Activated CD4-positive, alpha-beta memory T cell treated with anti-CD3 and anti-CD28 coated beads, Interleukin-2, amount 10 ng/mL, durations not matched to agents 7 days and 5 days (primary cell): ENCODE measurements around the gene CAPN9. TPM values are rescaled to one million over a fixed set of nuclear protein-coding genes. Genes with fewer than 3 reads are reported as not detected.

Source experiments
- CTCF ChIA-PET: fragments of 350-600 bp; sonication (Branson Sonifier 250); formaldehyde crosslinking; loops from one replicate; lab custom pipeline; 2021; ENCODE audit warnings: antibody characterized with exemption, inconsistent platforms; lab: Charles Lee
- POLR2A ChIA-PET: fragments of 350-600 bp; sonication (Branson Sonifier 250); formaldehyde crosslinking; loops from one replicate; lab custom pipeline; 2021; ENCODE audit warnings: antibody characterized with exemption; lab: Charles Lee
- DNase-seq: peaks from one replicate; pipeline ENCODE4 v3.0.0-alpha.2; 2020
- H3K27ac Mint-ChIP-seq: one replicate; pipeline ENCODE4 v1.8.0; 2021; ENCODE audit warnings: mild to moderate bottlenecking, mixed read lengths
- H3K27me3 Mint-ChIP-seq: one replicate; pipeline ENCODE4 v1.8.0; 2021; ENCODE audit warnings: mixed read lengths
- H3K36me3 Mint-ChIP-seq: one replicate; pipeline ENCODE4 v1.8.0; 2021; ENCODE audit warnings: low read depth, mixed read lengths
- H3K4me1 Mint-ChIP-seq: one replicate; pipeline ENCODE4 v1.8.0; 2021; ENCODE audit warnings: mixed read lengths
- H3K4me3 Mint-ChIP-seq: one replicate; pipeline ENCODE4 v1.8.0; 2021; ENCODE audit warnings: mild to moderate bottlenecking, mixed read lengths
- H3K9me3 Mint-ChIP-seq: one replicate; pipeline ENCODE4 v1.8.0; 2021; ENCODE audit warnings: mixed read lengths
- total RNA-seq, 2 experiments: library from RNA; stranded (reverse); gene quantifications; one replicate each; pipeline ENCODE4 v1.2.3, GENCODE V29; 2021

CAPN9 gene
- total RNA-seq, 2 experiments from 2014 or later, result not detected

DNA sequence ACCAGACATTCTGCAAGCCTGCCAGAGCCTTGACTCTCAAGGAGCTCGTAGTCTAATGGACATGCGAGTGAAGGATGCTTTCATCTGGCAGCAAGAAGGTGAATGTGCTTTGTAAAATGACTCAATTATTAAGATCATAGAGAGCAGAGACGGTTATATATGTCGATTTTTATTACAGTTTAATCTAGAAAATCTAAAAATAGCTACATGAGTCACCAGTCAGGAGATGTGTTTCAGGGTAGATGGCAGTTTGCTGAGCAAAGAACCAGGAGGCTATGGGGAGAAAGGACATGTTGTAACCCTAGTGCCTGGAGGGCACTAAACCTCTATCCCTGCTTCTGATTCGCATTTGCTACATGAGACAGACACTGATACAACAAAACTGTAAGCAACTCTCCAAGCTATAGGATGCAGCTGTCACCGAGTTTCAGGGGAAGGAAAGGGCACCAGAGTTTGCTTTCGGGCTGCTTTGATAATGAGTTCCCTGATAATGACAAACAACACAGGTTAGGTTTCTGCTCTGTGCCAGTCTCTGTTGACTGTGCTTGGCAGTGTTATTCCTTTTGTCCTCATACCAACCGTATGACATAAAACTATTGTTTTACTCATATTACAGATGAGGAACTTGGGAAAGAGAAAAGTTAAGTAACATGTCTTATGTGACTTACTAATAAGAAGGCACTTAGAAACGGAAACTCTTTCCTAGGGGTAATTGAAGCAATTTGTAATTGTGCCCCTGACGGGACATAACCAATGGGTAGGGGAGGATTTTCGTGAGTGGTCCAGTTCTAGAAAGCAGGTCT lies 77.9 kb downstream of the CAPN9 start:
- ChIA-PET POLR2A (no interaction called here), CTCF (interaction anchor here (0.6 kb wide), 1 partner anchor 783 kb away, joined by 3 read pairs; no protein-coding TSS in a partner anchor)

DNA sequence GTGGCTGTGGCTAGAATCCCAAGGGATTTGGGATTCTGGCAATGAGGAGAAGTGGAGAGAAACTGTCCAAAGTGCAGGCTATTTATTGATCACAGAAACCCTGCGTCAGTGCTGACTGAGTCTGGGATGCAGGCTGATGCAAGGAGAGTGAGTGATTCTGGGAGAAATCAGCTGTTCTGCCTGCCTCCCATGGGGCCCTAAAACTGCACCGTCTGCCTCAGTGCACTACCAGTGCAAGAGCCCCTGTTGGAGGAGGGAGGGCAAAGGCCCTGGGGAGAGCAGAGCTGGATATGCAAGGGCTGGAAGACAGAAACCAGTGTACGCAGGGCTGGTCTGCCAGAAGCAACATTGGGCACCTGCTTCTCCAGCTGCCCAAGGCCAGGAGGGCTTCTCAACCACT lies 78.6 kb downstream of the CAPN9 start:
- Mint-ChIP-seq H3K9me3 (no peaks in the 10 kb centered on the region), H3K27me3 (no peaks in the 10 kb centered on the region), H3K4me3 (no peak overlapping the region), H3K36me3 (no peaks in the 10 kb centered on the region), H3K4me1 (no peaks in the 10 kb centered on the region), H3K27ac (no peak overlapping the region)
- CTCF ChIA-PET, result no interaction called here
- POLR2A ChIA-PET, result no interaction called here
- no peak for DNase-seq

More for the DNA sequence above, 77.9 kb downstream of the CAPN9 start:
- Mint-ChIP-seq H3K9me3 (no peaks in the 10 kb centered on the region), H3K4me1 (no peaks in the 10 kb centered on the region), H3K4me3 (no peak overlapping the region), H3K27ac (no peak overlapping the region), H3K36me3 (no peaks in the 10 kb centered on the region), H3K27me3 (no peaks in the 10 kb centered on the region)
- DNase-seq, result no peak

DNA sequence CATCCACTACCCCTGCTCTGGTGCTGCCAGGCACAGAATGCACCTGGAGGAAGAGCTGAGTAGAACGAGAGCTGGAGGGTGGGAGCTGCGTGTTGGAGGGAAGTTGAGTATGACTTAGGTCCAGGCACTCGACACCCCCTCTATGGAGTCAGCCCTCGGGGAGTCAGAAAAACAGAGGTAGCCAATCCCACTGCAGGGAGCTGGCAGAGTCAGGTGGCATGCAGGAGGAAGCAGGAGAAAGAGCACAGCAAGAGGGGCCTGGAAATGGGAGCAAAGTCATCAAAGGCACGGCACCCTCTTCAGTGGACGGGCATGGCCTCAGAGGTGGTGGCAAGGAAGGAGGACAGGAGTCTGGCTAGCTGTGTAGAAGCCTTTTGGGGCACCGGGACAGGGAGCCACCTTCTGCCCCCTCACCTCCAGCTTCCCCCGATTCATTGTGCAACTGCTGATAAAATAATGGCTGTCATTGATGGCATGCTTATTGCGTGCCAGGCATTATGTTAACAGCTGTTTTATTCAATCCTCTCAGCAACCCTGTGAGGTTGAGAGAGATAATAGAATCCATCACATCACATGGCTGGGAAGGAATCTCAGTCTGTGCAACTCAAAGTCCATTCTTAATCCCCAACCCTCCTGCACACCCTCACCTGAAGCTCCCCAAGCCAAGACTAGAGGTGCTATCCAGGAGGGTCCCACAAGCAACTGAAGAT lies 79.1 kb downstream of the CAPN9 start:
- Mint-ChIP-seq H3K4me1 (no peaks in the 10 kb centered on the region), H3K27me3 (no peaks in the 10 kb centered on the region), H3K9me3 (no peaks in the 10 kb centered on the region), H3K27ac (no peak overlapping the region), H3K4me3 (no peak overlapping the region), H3K36me3 (no peaks in the 10 kb centered on the region)
- ChIA-PET CTCF (no interaction called here), POLR2A (no interaction called here)
- DNase-seq, result no peak

DNA sequence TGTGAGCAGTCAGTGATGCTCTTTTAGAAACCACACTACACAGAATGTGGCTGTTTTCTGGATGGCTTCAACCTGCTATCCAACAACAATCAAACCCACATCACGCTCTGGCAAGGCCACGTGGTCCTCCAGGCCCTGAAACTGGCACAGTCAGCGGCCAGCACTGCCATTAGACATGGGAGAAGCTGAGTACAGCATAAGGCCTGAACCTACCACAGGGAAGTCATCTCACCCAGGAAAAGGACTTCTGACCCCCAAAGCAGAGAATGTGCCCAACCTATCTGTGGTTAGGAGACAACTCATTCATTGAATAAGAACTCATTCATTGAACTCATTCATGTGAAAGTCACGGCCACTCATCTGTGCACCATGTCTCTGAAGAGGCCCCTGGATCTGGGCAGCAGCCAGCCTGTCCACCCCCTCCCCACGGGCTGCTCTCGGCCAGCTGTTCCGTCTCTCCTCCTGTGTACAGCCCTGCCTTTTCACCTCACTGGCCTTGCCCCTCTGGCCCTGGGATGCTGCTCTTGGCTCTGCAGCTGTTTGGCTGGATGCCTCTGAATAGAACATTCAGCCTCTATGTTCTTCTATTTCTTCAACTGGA lies 80.0 kb downstream of the CAPN9 start:
- CTCF ChIA-PET, result no interaction called here
- Mint-ChIP-seq H3K36me3 (no peaks in the 10 kb centered on the region), H3K9me3 (no peaks in the 10 kb centered on the region), H3K4me1 (no peaks in the 10 kb centered on the region), H3K27ac (no peak overlapping the region), H3K27me3 (peaks cover 5% of the 10 kb centered on the region), H3K4me3 (no peak overlapping the region)
- POLR2A ChIA-PET, result no interaction called here
- DNase-seq, result no peak

DNA sequence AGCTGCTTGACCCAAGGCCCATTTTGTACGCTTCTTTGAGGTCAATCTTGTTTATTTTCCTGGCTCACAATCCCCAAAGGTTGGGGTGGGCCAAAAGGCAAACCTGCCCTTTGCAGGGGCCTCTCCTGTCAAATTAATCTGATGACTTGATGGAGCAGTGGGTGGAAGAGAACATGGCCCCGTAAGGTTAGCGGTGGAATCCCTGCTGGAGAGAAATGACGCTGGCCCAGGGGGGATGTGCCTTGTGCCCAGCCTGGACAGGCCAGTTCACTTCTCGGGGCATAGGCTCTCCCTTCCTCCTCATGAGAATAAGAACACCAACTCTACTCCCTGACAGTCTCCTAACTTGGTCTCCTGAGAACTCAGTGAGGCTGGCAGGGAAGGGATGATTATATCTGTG lies 80.6 kb downstream of the CAPN9 start:
- no peak for DNase-seq
- POLR2A ChIA-PET, result no interaction called here
- no peaks in the 10 kb centered on the region for H3K4me1 Mint-ChIP-seq
- CTCF ChIA-PET, result no interaction called here
- H3K27me3 Mint-ChIP-seq, result peaks cover 5% of the 10 kb centered on the region
- no peak overlapping the region for H3K27ac Mint-ChIP-seq
- no peak overlapping the region for H3K4me3 Mint-ChIP-seq
- H3K36me3 Mint-ChIP-seq, result no peaks in the 10 kb centered on the region
- no peaks in the 10 kb centered on the region for H3K9me3 Mint-ChIP-seq

DNA sequence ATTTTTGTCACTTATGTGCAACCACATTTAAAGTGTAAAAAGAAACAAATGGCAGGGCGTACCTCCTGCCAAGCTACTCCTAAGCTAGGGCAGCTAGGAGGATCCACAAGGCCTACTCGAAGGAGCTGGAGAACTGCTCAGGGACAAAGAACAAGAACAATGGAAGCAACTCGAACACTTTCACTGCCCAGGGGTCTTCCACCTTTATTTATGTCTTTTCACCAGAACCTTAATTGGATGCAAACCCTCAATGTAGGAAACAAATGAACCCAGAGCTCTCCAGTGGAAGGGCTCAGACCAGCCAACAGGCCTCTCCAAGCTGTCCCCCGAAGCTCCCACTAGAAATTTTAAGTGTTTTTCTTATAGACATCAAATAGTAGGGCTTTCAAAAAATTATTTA lies 81.2 kb downstream of the CAPN9 start:
- no peak for DNase-seq
- Mint-ChIP-seq H3K36me3 (no peaks in the 10 kb centered on the region), H3K27me3 (peaks cover 7% of the 10 kb centered on the region), H3K4me1 (no peaks in the 10 kb centered on the region), H3K27ac (no peak overlapping the region), H3K9me3 (no peaks in the 10 kb centered on the region), H3K4me3 (no peak overlapping the region)
- CTCF ChIA-PET, result no interaction called here
- POLR2A ChIA-PET, result no interaction called here

DNA sequence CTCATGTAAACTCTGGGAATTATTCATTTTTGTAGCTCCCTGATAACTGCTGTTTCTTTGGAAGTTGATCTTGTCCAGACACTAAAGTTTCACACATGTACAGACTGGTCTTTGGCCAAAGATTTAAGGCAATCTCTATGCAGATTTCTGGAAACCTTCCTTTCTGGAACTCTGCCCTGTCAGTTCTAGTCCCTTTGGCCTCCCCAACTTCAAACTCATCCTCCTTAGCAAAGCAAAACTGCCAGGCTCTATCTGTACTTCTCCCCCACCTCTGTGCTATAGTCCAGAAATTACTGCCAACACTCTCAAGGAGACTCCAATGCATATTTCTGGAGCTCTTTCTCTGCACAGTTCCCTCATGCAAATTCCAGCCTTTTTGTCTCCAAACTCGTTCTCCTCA lies 84.6 kb downstream of the CAPN9 start:
- H3K4me1 Mint-ChIP-seq, result no peaks in the 10 kb centered on the region
- ChIA-PET POLR2A (no interaction called here), CTCF (no interaction called here)
- no peak for DNase-seq
- H3K9me3 Mint-ChIP-seq, result no peaks in the 10 kb centered on the region
- no peaks in the 10 kb centered on the region for H3K36me3 Mint-ChIP-seq
- peaks cover 10% of the 10 kb centered on the region for H3K27me3 Mint-ChIP-seq
- H3K4me3 Mint-ChIP-seq, result no peak overlapping the region
- H3K27ac Mint-ChIP-seq, result no peak overlapping the region

DNA sequence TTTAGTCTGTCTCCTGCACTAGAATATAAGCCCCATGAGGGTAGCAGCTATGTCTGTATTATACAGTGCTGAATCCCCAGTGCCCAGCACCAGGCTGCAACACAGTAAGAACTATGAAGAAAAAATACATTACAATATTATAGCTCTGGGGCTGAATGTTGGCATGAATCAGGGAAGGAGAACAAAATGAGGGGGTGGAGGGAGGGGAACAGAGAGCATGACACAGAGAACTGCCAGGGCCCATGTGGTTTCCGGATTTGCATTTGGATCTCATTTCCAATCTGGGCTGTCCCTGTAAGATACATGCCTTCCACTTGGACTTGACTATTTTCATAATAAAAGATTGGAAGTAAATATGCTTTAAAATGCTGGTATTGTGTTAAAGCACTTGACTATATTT lies 85.3 kb downstream of the CAPN9 start:
- Mint-ChIP-seq H3K36me3 (no peaks in the 10 kb centered on the region), H3K27me3 (peaks cover 10% of the 10 kb centered on the region), H3K9me3 (no peaks in the 10 kb centered on the region), H3K27ac (no peak overlapping the region), H3K4me1 (no peaks in the 10 kb centered on the region), H3K4me3 (no peak overlapping the region)
- ChIA-PET POLR2A (no interaction called here), CTCF (no interaction called here)
- DNase-seq, result no peak

DNA sequence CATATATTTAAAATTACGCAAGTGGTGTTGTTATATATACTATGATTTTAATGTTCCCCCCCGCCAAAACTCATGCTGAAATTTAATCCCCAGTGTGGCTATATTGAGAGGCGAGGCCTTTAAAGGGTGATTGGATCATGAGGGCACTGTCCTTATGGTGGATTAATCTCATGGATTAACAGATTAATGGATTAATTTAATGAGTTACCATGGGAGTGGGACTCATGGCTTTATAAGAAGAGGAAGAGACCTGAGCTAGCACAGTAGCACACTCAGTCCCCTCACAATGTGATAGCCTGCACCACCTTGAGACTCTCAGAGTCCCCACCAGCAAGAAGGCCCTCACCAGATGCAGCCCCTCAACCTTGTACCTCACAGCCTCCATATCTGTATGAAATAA lies 86.3 kb downstream of the CAPN9 start:
- CTCF ChIA-PET, result no interaction called here

DNA sequence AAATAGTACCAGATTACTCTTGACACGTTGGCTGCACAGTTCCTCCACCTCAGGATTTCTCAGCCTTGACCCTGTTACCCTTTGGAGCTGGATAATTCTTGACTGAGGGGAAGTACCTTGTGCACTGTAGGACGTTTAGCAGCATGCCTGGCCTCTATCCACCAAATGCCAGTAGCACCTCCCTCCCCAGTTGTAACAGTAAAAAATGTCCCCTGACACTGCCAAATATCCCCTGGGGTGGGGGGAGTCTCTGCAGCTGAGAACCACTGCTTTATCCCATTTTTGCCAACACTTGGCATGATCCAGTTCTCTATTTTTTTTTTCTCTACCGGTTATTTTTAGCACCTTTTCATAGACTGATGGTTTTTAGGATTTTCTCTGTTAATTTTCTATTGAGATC lies 87.1 kb downstream of the CAPN9 start:
- Mint-ChIP-seq H3K4me1 (no peaks in the 10 kb centered on the region), H3K27me3 (peaks cover 10% of the 10 kb centered on the region), H3K4me3 (no peak overlapping the region), H3K9me3 (no peaks in the 10 kb centered on the region), H3K27ac (no peak overlapping the region), H3K36me3 (no peaks in the 10 kb centered on the region)
- DNase-seq, result no peak
- POLR2A ChIA-PET, result no interaction called here
- CTCF ChIA-PET, result no interaction called here

More for the DNA sequence above, 86.3 kb downstream of the CAPN9 start:
- no peak overlapping the region for H3K27ac Mint-ChIP-seq
- POLR2A ChIA-PET, result no interaction called here
- H3K36me3 Mint-ChIP-seq, result no peaks in the 10 kb centered on the region
- peaks cover 10% of the 10 kb centered on the region for H3K27me3 Mint-ChIP-seq
- H3K9me3 Mint-ChIP-seq, result no peaks in the 10 kb centered on the region
- H3K4me3 Mint-ChIP-seq, result no peak overlapping the region
- H3K4me1 Mint-ChIP-seq, result no peaks in the 10 kb centered on the region
- DNase-seq, result no peak

DNA sequence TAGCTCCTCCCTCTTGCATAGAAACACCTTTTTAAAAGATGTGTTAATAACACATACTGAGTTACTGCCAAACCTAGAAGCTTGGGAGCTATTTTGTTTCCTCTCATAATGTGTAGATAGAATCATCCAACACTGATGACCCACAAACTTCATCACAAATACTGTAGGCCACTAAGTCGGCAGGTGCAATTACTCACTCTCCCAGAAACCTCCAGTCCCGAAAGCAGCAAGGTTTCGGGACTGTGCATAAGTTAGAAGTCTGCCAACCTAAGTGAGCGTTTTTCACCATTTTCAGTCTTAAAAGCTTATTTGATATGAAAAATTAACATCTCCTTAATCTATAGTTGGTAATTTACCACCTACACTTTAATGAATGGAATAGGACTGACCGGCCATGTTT lies 89.2 kb downstream of the CAPN9 start:
- POLR2A ChIA-PET, result no interaction called here
- Mint-ChIP-seq H3K9me3 (no peaks in the 10 kb centered on the region), H3K4me1 (no peaks in the 10 kb centered on the region), H3K27me3 (peaks cover 10% of the 10 kb centered on the region), H3K27ac (no peak overlapping the region), H3K4me3 (no peak overlapping the region), H3K36me3 (no peaks in the 10 kb centered on the region)
- DNase-seq, result no peak
- CTCF ChIA-PET, result no interaction called here

DNA sequence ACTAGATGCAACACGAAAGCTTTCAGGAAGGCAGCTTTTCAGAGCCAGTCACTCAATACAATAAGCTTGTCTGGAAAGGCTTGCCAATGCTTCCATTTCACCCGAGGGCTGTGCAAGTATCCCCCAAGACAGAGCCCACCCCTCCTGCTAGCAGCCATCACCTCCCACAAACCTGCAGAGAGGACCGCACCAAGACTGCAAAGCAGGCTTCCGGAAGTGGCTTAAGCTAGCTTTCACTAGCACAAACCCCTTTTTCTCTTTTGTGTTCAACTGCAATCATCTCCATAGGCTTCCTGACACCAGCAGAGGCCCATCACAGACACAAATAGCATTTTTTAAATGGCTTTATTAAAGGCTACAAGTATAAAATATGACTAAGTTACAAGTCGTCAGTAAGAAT lies 89.6 kb downstream of the CAPN9 start:
- DNase-seq, result no peak
- Mint-ChIP-seq H3K27ac (no peak overlapping the region), H3K9me3 (no peaks in the 10 kb centered on the region), H3K27me3 (peaks cover 9% of the 10 kb centered on the region), H3K4me1 (no peaks in the 10 kb centered on the region), H3K4me3 (no peak overlapping the region), H3K36me3 (no peaks in the 10 kb centered on the region)
- ChIA-PET CTCF (no interaction called here), POLR2A (no interaction called here)

DNA sequence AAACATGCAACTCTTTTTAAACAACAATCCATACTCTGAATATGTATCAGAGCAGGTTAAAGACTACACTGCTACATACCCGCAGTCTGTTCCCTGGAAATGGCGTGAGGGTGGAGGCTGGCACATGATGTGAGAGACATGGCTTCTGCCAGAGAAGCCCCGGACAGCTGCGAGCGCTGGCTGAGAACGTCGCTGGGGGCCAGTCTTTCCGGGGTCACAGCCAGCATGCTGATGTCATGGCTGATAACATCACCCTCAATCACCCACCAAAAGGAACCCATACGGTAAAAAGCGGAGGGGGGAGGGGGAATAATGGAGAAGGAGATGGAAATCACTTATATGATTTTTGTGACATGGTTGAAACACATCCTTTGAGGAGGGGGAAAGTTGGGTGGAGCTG lies 92.0 kb downstream of the CAPN9 start:
- Mint-ChIP-seq H3K36me3 (no peaks in the 10 kb centered on the region), H3K9me3 (no peaks in the 10 kb centered on the region), H3K27ac (no peak overlapping the region), H3K4me3 (no peak overlapping the region), H3K4me1 (no peaks in the 10 kb centered on the region), H3K27me3 (peaks cover 2% of the 10 kb centered on the region)
- POLR2A ChIA-PET, result no interaction called here
- DNase-seq, result no peak
- CTCF ChIA-PET, result no interaction called here
